OCI-LY1 (cell line): Measurements from ENCODE around the gene TMEM63B.
"Not testable (repeated sequence)": the region's sequence is repeated elsewhere in the genome, so short reads cannot be mapped to it uniquely, and the experiment has no call there.

Source experiments
- H2AFZ ChIP-seq: fragments of 200-600 bp; sonication (generic), shearing (Covaris generic); 2 replicates; pipeline ENCODE4 v1.6.0; 2014; ENCODE audit warnings: antibody characterized with exemption, mild to moderate bottlenecking, low read length
- H3F3A ChIP-seq: fragments of 200-600 bp; sonication (generic), shearing (Covaris generic); 2 replicates; pipeline ENCODE4 v1.6.0; 2014; ENCODE audit warnings: mild to moderate bottlenecking, antibody characterized with exemption, low read length, moderate library complexity; ENCODE audit not compliant: insufficient read depth
- H3K27ac ChIP-seq: fragments of 200-600 bp; sonication (generic); 2 replicates; pipeline ENCODE4 v1.5.1; 2014; ENCODE audit warnings: low read length, mixed run types, mild to moderate bottlenecking, low read depth; ENCODE audit not compliant: poor library complexity, severe bottlenecking
- H3K27me3 ChIP-seq: fragments of 200-600 bp; sonication (generic); 2 replicates; pipeline ENCODE4 v1.6.0; 2014; ENCODE audit warnings: antibody characterized with exemption, mild to moderate bottlenecking, low read length, moderate library complexity; ENCODE audit not compliant: insufficient read depth
- H3K36me3 ChIP-seq: fragments of 200-600 bp; sonication (generic); 2 replicates; pipeline ENCODE4 v1.6.1; 2014; ENCODE audit warnings: mild to moderate bottlenecking, antibody characterized with exemption, low read length, moderate library complexity, mixed read lengths; ENCODE audit not compliant: insufficient read depth
- H3K4me1 ChIP-seq: fragments of 200-600 bp; sonication (generic); 2 replicates; pipeline ENCODE4 v1.5.1; 2014; ENCODE audit warnings: mild to moderate bottlenecking, low read length, moderate library complexity; ENCODE audit not compliant: insufficient read depth, severe bottlenecking
- H3K4me2 ChIP-seq: fragments of 200-600 bp; sonication (generic), shearing (Covaris generic); 2 replicates; pipeline ENCODE4 v1.6.1; 2014; ENCODE audit warnings: low read length
- H3K4me3 ChIP-seq: fragments of 200-600 bp; sonication (generic); 2 replicates; pipeline ENCODE4 v1.5.1; 2014; ENCODE audit warnings: low read length, low read depth, mild to moderate bottlenecking, mixed read lengths; ENCODE audit not compliant: poor library complexity, severe bottlenecking
- H3K79me2 ChIP-seq: fragments of 200-600 bp; shearing (Covaris generic); 2 replicates; pipeline ENCODE4 v1.6.1; 2016; ENCODE audit warnings: mixed run types, low read length, mixed read lengths; ENCODE audit not compliant: insufficient read depth
- H3K9ac ChIP-seq: fragments of 200-600 bp; sonication (generic), shearing (Covaris generic); 2 replicates; pipeline ENCODE4 v1.6.1; 2014; ENCODE audit warnings: mild to moderate bottlenecking, low read length, mixed read lengths
- H3K9me2 ChIP-seq: fragments of 200-600 bp; sonication (generic), shearing (Covaris generic); 2 replicates; pipeline ENCODE4 v1.6.1; 2014; ENCODE audit warnings: low read depth, mild to moderate bottlenecking, low read length, mixed read lengths
- H3K9me3 ChIP-seq: fragments of 200-600 bp; shearing (Covaris generic); 2 replicates; pipeline ENCODE4 v1.6.1; 2014; ENCODE audit warnings: low read length, mixed read lengths
- H4K20me1 ChIP-seq: fragments of 200-600 bp; sonication (generic), shearing (Covaris generic); 2 replicates; pipeline ENCODE4 v1.6.0; 2016; ENCODE audit warnings: mild to moderate bottlenecking, low read length; ENCODE audit not compliant: insufficient read depth
- CTCF ChIP-seq: fragments of 200-600 bp; sonication (generic), shearing (Covaris generic); IDR thresholded peaks from 2 replicates; pipeline ENCODE4 v1.5.1; 2017; ENCODE audit warnings: mild to moderate bottlenecking, antibody characterized with exemption, low read length, moderate library complexity, mixed read lengths
- EZH2 ChIP-seq: fragments of 200-600 bp; sonication (generic), shearing (Covaris generic); IDR thresholded peaks from 2 replicates; pipeline ENCODE4 v1.8.0; 2017; ENCODE audit warnings: borderline replicate concordance, mixed run types, mild to moderate bottlenecking, antibody characterized with exemption, low read length, moderate library complexity, mixed read lengths

The TMEM63B gene

GRCh38 chr6:44139351-44139743, 12.0 kb downstream of the TMEM63B start:
- no peak overlapping the region for H2AFZ ChIP-seq
- no peaks in the 10 kb centered on the region for H3K9me3 ChIP-seq
- H3F3A ChIP-seq = no peaks in the 10 kb centered on the region
- no peaks in the 10 kb centered on the region for H4K20me1 ChIP-seq
- no peaks in the 10 kb centered on the region for H3K79me2 ChIP-seq
- H3K4me2 ChIP-seq = no peak overlapping the region
- H3K27ac ChIP-seq = no peak overlapping the region
- TF ChIP-seq EZH2 = no peak
- TF ChIP-seq CTCF = no peak
- no peaks in the 10 kb centered on the region for H3K4me1 ChIP-seq
- no peak overlapping the region for H3K9ac ChIP-seq
- no peaks in the 10 kb centered on the region for H3K9me2 ChIP-seq
- H3K36me3 ChIP-seq = no peaks in the 10 kb centered on the region; the same call in 1 of the 2 replicates
- H3K27me3 ChIP-seq = no peaks in the 10 kb centered on the region
- H3K4me3 ChIP-seq = no peak overlapping the region

- Histone ChIP-seq H3F3A (no peaks in the 10 kb centered on the region), H3K9me2 (no peaks in the 10 kb centered on the region), H3K9ac (no peak overlapping the region), H4K20me1 (no peaks in the 10 kb centered on the region), H3K27ac (no peak overlapping the region), H3K9me3 (no peaks in the 10 kb centered on the region), H3K36me3 (no peaks in the 10 kb centered on the region; the same call in 1 of the 2 replicates), H3K79me2 (no peaks in the 10 kb centered on the region), H3K27me3 (no peaks in the 10 kb centered on the region), H2AFZ (no peak overlapping the region), H3K4me2 (no peak overlapping the region), H3K4me3 (no peak overlapping the region), H3K4me1 (no peaks in the 10 kb centered on the region)
- TF ChIP-seq CTCF (no peak), EZH2 (no peak)
Observed at GRCh38 chr6:44142835-44143234, 15.5 kb downstream of the TMEM63B start.

- no peaks in the 10 kb centered on the region for H3K9me2 ChIP-seq
- no peaks in the 10 kb centered on the region for H3K27me3 ChIP-seq
- H2AFZ ChIP-seq = no peak overlapping the region
- no peaks in the 10 kb centered on the region; the same call in 1 of the 2 replicates for H3K36me3 ChIP-seq
- H3K9ac ChIP-seq = no peak overlapping the region
- H3K4me2 ChIP-seq = no peak overlapping the region
- no peaks in the 10 kb centered on the region for H3K4me1 ChIP-seq
- TF ChIP-seq CTCF (no peak), EZH2 (no peak)
- H3F3A ChIP-seq = no peaks in the 10 kb centered on the region
- H3K9me3 ChIP-seq = no peaks in the 10 kb centered on the region
- no peak overlapping the region for H3K4me3 ChIP-seq
- no peaks in the 10 kb centered on the region for H4K20me1 ChIP-seq
- H3K79me2 ChIP-seq = no peaks in the 10 kb centered on the region
- no peak overlapping the region for H3K27ac ChIP-seq
Observed at GRCh38 chr6:44143731-44144130, 16.4 kb downstream of the TMEM63B start.

- not testable (repeated sequence) for H3K27ac ChIP-seq, H3K9me3 ChIP-seq, H3K9ac ChIP-seq, H3K4me2 ChIP-seq, H4K20me1 ChIP-seq, H3F3A ChIP-seq, H3K79me2 ChIP-seq, H3K36me3 ChIP-seq, H3K4me1 ChIP-seq, H3K9me2 ChIP-seq, H3K27me3 ChIP-seq, H3K4me3 ChIP-seq, H2AFZ ChIP-seq
Observed at GRCh38 chr6:44144536-44144935, 17.2 kb downstream of the TMEM63B start.
